EH (cell line): Measurements from ENCODE around the gene DNER.
A peak's percentile ranks its signal among the peaks of the same experiment; 100 is the strongest.
"Not testable (repeated sequence)": the region's sequence is repeated elsewhere in the genome, so short reads cannot be mapped to it uniquely, and the experiment has no call there.

ENCODE experiments used
- DNase-seq: peaks from one replicate; pipeline ENCODE4 v3.0.0-alpha.2; 2015; ENCODE audit warnings: low read depth

The DNER gene

GRCh38 chr2:229620289-229620688 is 94.1 kb downstream of the DNER start:
- no peak for DNase-seq

GRCh38 chr2:229616433-229616832 is 97.9 kb downstream of the DNER start:
- DNase-seq: no peak

GRCh38 chr2:229614021-229614420 is 100.3 kb downstream of the DNER start:
- DNase-seq: not testable (repeated sequence)

GRCh38 chr2:229612384-229612971 is 101.9 kb downstream of the DNER start:
- no peak for DNase-seq

GRCh38 chr2:229611360-229611759 is 103.0 kb downstream of the DNER start:
- no peak for DNase-seq

- peak; percentile 39 for DNase-seq
Observed at GRCh38 chr2:229610872-229611271, 103.5 kb downstream of the DNER start.

- peak; percentile 15 for DNase-seq
Observed at GRCh38 chr2:229610333-229610732, 104.0 kb downstream of the DNER start.

GRCh38 chr2:229601936-229602335 is 112.4 kb downstream of the DNER start:
- no peak for DNase-seq

GRCh38 chr2:229601396-229601795 is 113.0 kb downstream of the DNER start:
- DNase-seq: no peak

- no peak for DNase-seq
Observed at GRCh38 chr2:229598227-229598626, 116.1 kb downstream of the DNER start.

GRCh38 chr2:229596796-229597195 is 117.6 kb downstream of the DNER start:
- no peak for DNase-seq

GRCh38 chr2:229591611-229592010 is 122.7 kb downstream of the DNER start:
- DNase-seq: no peak

GRCh38 chr2:229586746-229587705 is 127.3 kb downstream of the DNER start:
- peak; percentile 80 for DNase-seq

GRCh38 chr2:229586012-229586411 is 128.3 kb downstream of the DNER start:
- no peak for DNase-seq

- DNase-seq: no peak
Observed at GRCh38 chr2:229582151-229582550, 132.2 kb downstream of the DNER start.

GRCh38 chr2:229578052-229578846 is 136.1 kb downstream of the DNER start:
- DNase-seq: no peak

- DNase-seq: no peak
Observed at GRCh38 chr2:229575569-229576315, 138.6 kb downstream of the DNER start.

- DNase-seq: peak; percentile 20
Observed at GRCh38 chr2:229572507-229573271, 141.7 kb downstream of the DNER start.

- DNase-seq: no peak
Observed at GRCh38 chr2:229571243-229571642, 143.1 kb downstream of the DNER start.

- DNase-seq: no peak
Observed at GRCh38 chr2:229566370-229566769, 148.0 kb downstream of the DNER start.

GRCh38 chr2:229564300-229564907 is 150.0 kb downstream of the DNER start:
- no peak for DNase-seq
